H9 (cell line): Measurements from ENCODE around the gene RNF126. TPM values are rescaled to one million over a fixed set of nuclear protein-coding genes. Genes with fewer than 3 reads are reported as not detected.

ENCODE experiments used
- DNase-seq: peaks from one replicate; pipeline ENCODE4 v3.0.0-alpha.2; 2017
- H2AFZ ChIP-seq: one replicate; pipeline ENCODE4 v1.6.1; 2013; ENCODE audit warnings: mild to moderate bottlenecking, low read length, control low read depth, moderate library complexity
- H2AK5ac ChIP-seq: 2 replicates; pipeline ENCODE4 v1.6.1; 2013; ENCODE audit warnings: low read length, control low read depth, mixed read lengths; ENCODE audit not compliant: insufficient read length
- H2BK120ac ChIP-seq: one replicate; pipeline ENCODE4 v1.6.1; 2013; ENCODE audit warnings: low read depth, mild to moderate bottlenecking, low read length, control low read depth, inconsistent platforms; ENCODE audit not compliant: poor library complexity, severe bottlenecking
- H2BK12ac ChIP-seq: 2 replicates; pipeline ENCODE4 v1.6.1; 2013; ENCODE audit warnings: low read length, control low read depth, mixed read lengths, low read depth; ENCODE audit not compliant: insufficient read length
- H2BK15ac ChIP-seq: 2 replicates; pipeline ENCODE4 v1.6.1; 2013; ENCODE audit warnings: low read depth, low read length, control low read depth
- H2BK20ac ChIP-seq: one replicate; pipeline ENCODE4 v1.6.1; 2013; ENCODE audit warnings: low read depth, mild to moderate bottlenecking, low read length, control low read depth, inconsistent platforms; ENCODE audit not compliant: poor library complexity, severe bottlenecking
- H2BK5ac ChIP-seq: 2 replicates; pipeline ENCODE4 v1.6.1; 2013; ENCODE audit warnings: low read length, control low read depth, mixed read lengths; ENCODE audit not compliant: insufficient read length
- H3K14ac ChIP-seq: 2 replicates; pipeline ENCODE4 v1.6.1; 2013; ENCODE audit warnings: low read length, control low read depth; ENCODE audit not compliant: insufficient read depth
- H3K18ac ChIP-seq: 2 replicates; pipeline ENCODE4 v1.6.1; 2013; ENCODE audit warnings: low read depth, mild to moderate bottlenecking, mixed read lengths, low read length, control low read depth; ENCODE audit not compliant: insufficient read length
- H3K23ac ChIP-seq: 2 replicates; pipeline ENCODE4 v1.6.1; 2013; ENCODE audit warnings: low read length, control low read depth, mixed read lengths, low read depth; ENCODE audit not compliant: insufficient read length
- H3K23me2 ChIP-seq: 2 replicates; pipeline ENCODE4 v1.6.1; 2013; ENCODE audit warnings: low read depth, mild to moderate bottlenecking, mixed read lengths, low read length, control low read depth; ENCODE audit not compliant: insufficient read length, poor library complexity, severe bottlenecking
- H3K27ac ChIP-seq: 2 replicates; pipeline ENCODE4 v1.5.1; 2013; ENCODE audit warnings: low read length, control low read depth, mixed read lengths, low read depth; ENCODE audit not compliant: insufficient read length
- H3K27me3 ChIP-seq: 2 replicates; pipeline ENCODE4 v1.6.1; 2013; ENCODE audit warnings: low read length, control low read depth, inconsistent platforms; ENCODE audit not compliant: insufficient read depth
- H3K4ac ChIP-seq: 2 replicates; pipeline ENCODE4 v1.6.1; 2013; ENCODE audit warnings: low read depth, mild to moderate bottlenecking, control low read depth, inconsistent platforms, low read length, moderate library complexity
- H3K4me1 ChIP-seq: 2 replicates; pipeline ENCODE4 v1.6.1; 2013; ENCODE audit warnings: low read length, control low read depth, inconsistent platforms; ENCODE audit not compliant: insufficient read depth
- H3K4me2 ChIP-seq: 2 replicates; pipeline ENCODE4 v1.6.1; 2013; ENCODE audit warnings: low read length, control low read depth, mixed read lengths; ENCODE audit not compliant: insufficient read length, insufficient read depth
- H3K56ac ChIP-seq: 2 replicates; pipeline ENCODE4 v1.6.1; 2013; ENCODE audit warnings: low read depth, mild to moderate bottlenecking, mixed read lengths, low read length, control low read depth; ENCODE audit not compliant: insufficient read length
- H3K79me1 ChIP-seq: 2 replicates; pipeline ENCODE4 v1.6.1; 2013; ENCODE audit warnings: low read depth, mild to moderate bottlenecking, moderate library complexity, low read length, control low read depth, inconsistent platforms; ENCODE audit not compliant: insufficient read depth, poor library complexity, severe bottlenecking
- H3K79me2 ChIP-seq: 2 replicates; pipeline ENCODE4 v1.6.1; 2013; ENCODE audit warnings: low read length, control low read depth, inconsistent platforms; ENCODE audit not compliant: insufficient read depth
- H3K9ac ChIP-seq: 2 replicates; pipeline ENCODE4 v1.6.1; 2013; ENCODE audit warnings: low read length, control low read depth, mixed read lengths; ENCODE audit not compliant: insufficient read length; ENCODE audit errors: extremely low read depth
- H3K9me3 ChIP-seq: one replicate; pipeline ENCODE4 v1.6.1; 2013; ENCODE audit warnings: low read depth, low read length, inconsistent platforms; ENCODE audit not compliant: control insufficient read depth
- H3T11ph ChIP-seq: one replicate; pipeline ENCODE4 v1.6.1; 2013; ENCODE audit warnings: mild to moderate bottlenecking, low read length, control low read depth, inconsistent platforms
- H4K20me1 ChIP-seq: one replicate; pipeline ENCODE4 v1.6.1; 2013; ENCODE audit not compliant: control insufficient read depth, insufficient read length, insufficient read depth
- H4K5ac ChIP-seq: 2 replicates; pipeline ENCODE4 v1.6.1; 2013; ENCODE audit warnings: low read depth, mild to moderate bottlenecking, mixed read lengths, low read length, control low read depth; ENCODE audit not compliant: insufficient read length
- H4K8ac ChIP-seq: replicated peaks from 2 replicates; pipeline ENCODE4 v1.6.1; 2013; ENCODE audit warnings: low read length, control low read depth, mixed read lengths, low read depth; ENCODE audit not compliant: insufficient read length
- H4K91ac ChIP-seq: 2 replicates; pipeline ENCODE4 v1.6.1; 2013; ENCODE audit warnings: low read depth, mild to moderate bottlenecking, moderate library complexity, mixed read lengths, low read length, control low read depth; ENCODE audit not compliant: insufficient read length
- H3K27ac Mint-ChIP-seq, 3 experiments: 2 replicates in 2 of 3; 3 replicates in 1 of 3; pipeline ENCODE4 v1.8.0; 2020 to 2021; ENCODE audit warnings: mixed read lengths in 3 of 3, mild to moderate bottlenecking in 1 of 3, moderate library complexity in 1 of 3
- H3K27me3 Mint-ChIP-seq: 2 replicates; pipeline ENCODE4 v1.8.0; 2021; ENCODE audit warnings: low read depth, mild to moderate bottlenecking, moderate library complexity, mixed read lengths
- H3K36me3 Mint-ChIP-seq, 3 experiments: 2 replicates in 2 of 3; 3 replicates in 1 of 3; pipeline ENCODE4 v1.8.0; 2020 to 2021; ENCODE audit warnings: low read depth in 3 of 3, mixed read lengths in 3 of 3; ENCODE audit not compliant: insufficient read depth in 1 of 3
- H3K4me1 Mint-ChIP-seq, 2 experiments: 2 replicates each; pipeline ENCODE4 v1.8.0; 2020; ENCODE audit warnings: mixed read lengths in 2 of 2
- H3K4me3 Mint-ChIP-seq, 2 experiments: 2 replicates in 1 of 2; 3 replicates in 1 of 2; pipeline ENCODE4 v1.8.0; 2020 to 2021; ENCODE audit warnings: mild to moderate bottlenecking in 2 of 2, mixed read lengths in 2 of 2, moderate library complexity in 1 of 2
- H3K9me3 Mint-ChIP-seq, 2 experiments: 2 replicates in 1 of 2; 3 replicates in 1 of 2; pipeline ENCODE4 v1.8.0; 2020; ENCODE audit warnings: mild to moderate bottlenecking in 2 of 2, mixed read lengths in 2 of 2, moderate library complexity in 1 of 2
- WGBS: extraction: QIAGEN DNeasy Blood & Tissue Kit; methylation state at CpG from one replicate; pipeline ENCODE4 v1.1.7; 2013; ENCODE audit warnings: missing lambda C conversion rate, low lambda C conversion rate, mixed read lengths; ENCODE audit not compliant: insufficient read length; ENCODE audit errors: extremely low coverage; 5-methylcytosine and 5-hydroxymethylcytosine counted together
- total RNA-seq: library from RNA; stranded (reverse); gene quantifications from 2 replicates; pipeline ENCODE4 v1.2.1, GENCODE V29; 2021
- TF ChIP-seq, protein P1 (sequence below): fragments of 200-600 bp; sonication (generic); conservative IDR thresholded peaks from 3 replicates; pipeline ENCODE4 v1.8.0; 2021; ENCODE audit warnings: antibody characterized with exemption, mild to moderate bottlenecking

Gene RNF126
- total RNA-seq, 1 experiment from 2014 or later, result 81.9 TPM

DNA sequence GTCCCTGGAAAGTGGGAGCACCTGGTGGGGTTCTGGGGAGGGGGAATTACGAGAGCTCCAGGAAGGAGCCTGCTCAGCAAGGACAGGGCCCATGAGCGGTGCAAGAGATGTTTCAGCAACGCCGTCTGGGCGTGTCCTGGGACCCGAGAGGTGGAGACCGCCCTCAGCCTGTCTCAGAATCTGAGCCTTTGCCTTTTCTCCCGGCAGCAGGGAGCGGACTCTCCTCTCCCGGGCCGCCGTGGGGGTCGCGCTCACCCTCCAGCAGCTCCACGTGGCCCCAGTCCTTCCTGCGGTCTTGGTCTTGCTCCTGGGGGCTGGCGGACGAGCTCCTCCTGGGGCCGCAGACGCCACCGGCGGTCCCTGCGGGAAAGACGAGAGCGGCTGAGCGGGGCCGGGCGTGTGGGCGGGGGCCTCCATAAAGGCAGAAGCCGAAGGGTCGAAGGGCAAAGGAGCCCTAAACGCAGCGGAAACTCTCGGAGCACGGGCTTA lies 30.4 kb downstream of the RNF126 start:
- H4K91ac ChIP-seq, result no peak overlapping the region
- peaks cover 0 to 3% of the 10 kb centered on the region in 2 experiments; a peak in 1 of 5 replicates for H3K9me3 Mint-ChIP-seq
- peak overlapping the region; percentile 96 to 99 for H3K4me3 Mint-ChIP-seq
- peak overlapping the region in 2 of 3 experiments; percentile 92 to 96; a peak in 4 of 7 replicates for H3K27ac Mint-ChIP-seq
- H3K23me2 ChIP-seq, result peaks cover 7% of the 10 kb centered on the region
- H3K4me1 Mint-ChIP-seq, result peaks cover 7 to 13% of the 10 kb centered on the region in 2 experiments
- H4K5ac ChIP-seq, result no peak overlapping the region
- TF ChIP-seq, protein P1, sequence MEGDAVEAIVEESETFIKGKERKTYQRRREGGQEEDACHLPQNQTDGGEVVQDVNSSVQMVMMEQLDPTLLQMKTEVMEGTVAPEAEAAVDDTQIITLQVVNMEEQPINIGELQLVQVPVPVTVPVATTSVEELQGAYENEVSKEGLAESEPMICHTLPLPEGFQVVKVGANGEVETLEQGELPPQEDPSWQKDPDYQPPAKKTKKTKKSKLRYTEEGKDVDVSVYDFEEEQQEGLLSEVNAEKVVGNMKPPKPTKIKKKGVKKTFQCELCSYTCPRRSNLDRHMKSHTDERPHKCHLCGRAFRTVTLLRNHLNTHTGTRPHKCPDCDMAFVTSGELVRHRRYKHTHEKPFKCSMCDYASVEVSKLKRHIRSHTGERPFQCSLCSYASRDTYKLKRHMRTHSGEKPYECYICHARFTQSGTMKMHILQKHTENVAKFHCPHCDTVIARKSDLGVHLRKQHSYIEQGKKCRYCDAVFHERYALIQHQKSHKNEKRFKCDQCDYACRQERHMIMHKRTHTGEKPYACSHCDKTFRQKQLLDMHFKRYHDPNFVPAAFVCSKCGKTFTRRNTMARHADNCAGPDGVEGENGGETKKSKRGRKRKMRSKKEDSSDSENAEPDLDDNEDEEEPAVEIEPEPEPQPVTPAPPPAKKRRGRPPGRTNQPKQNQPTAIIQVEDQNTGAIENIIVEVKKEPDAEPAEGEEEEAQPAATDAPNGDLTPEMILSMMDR, result no peak
- no peaks in the 10 kb centered on the region for H3K9me3 ChIP-seq
- H3K36me3 Mint-ChIP-seq, result peaks cover 21 to 34% (median 25%) of the 10 kb centered on the region in 3 experiments; a peak in 6 of 7 replicates
- peak overlapping the region; percentile 40 for H3K9ac ChIP-seq
- H2AK5ac ChIP-seq, result no peak overlapping the region
- H2AFZ ChIP-seq, result no peak overlapping the region
- H2BK20ac ChIP-seq, result no peak overlapping the region
- H2BK120ac ChIP-seq, result no peak overlapping the region
- no CpG with 5 or more reads among the region's 35 CpGs for WGBS
- no peak overlapping the region for H3K14ac ChIP-seq
- H3K27ac ChIP-seq, result no peak overlapping the region
- H3K4ac ChIP-seq, result no peak overlapping the region
- no peak overlapping the region for H3K18ac ChIP-seq
- H3K23ac ChIP-seq, result no peak overlapping the region
- H2BK5ac ChIP-seq, result no peak overlapping the region
- H3K27me3 Mint-ChIP-seq, result peaks cover 10% of the 10 kb centered on the region
- no peaks in the 10 kb centered on the region for H3K79me2 ChIP-seq
- H2BK15ac ChIP-seq, result no peak overlapping the region
- no peaks in the 10 kb centered on the region; the same call in 1 of the 2 replicates for H3K4me1 ChIP-seq
- DNase-seq, result peak; percentile 67
- H3K79me1 ChIP-seq, result peaks cover 9% of the 10 kb centered on the region
- no peaks in the 10 kb centered on the region for H3K27me3 ChIP-seq
- H4K20me1 ChIP-seq, result peaks cover 4% of the 10 kb centered on the region
- peak overlapping the region; percentile 73 for H3K4me2 ChIP-seq
- H3K56ac ChIP-seq, result no peak overlapping the region
- H2BK12ac ChIP-seq, result no peak overlapping the region
- H4K8ac ChIP-seq, result no peak overlapping the region
- H3T11ph ChIP-seq, result no peak overlapping the region
